Fibroblast of lung (primary cell): Measurements from ENCODE around the gene KIF13A. TPM values are rescaled to one million over a fixed set of nuclear protein-coding genes. Genes with fewer than 3 reads are reported as not detected.
"Not testable (repeated sequence)": the region's sequence is repeated elsewhere in the genome, so short reads cannot be mapped to it uniquely, and the experiment has no call there.

Experiments
- DNase-seq, 2 donors: peaks; one replicate each; pipeline versions ENCODE4 v3.0.0 to v3.0.0-alpha.2; 2010; ENCODE audit warnings: low read depth in 2 of 2
- H2AFZ ChIP-seq: 2 replicates; pipeline ENCODE4 v1.5.1; 2012; ENCODE audit warnings: low read length, control low read depth, inconsistent platforms
- H3K27ac ChIP-seq: 2 replicates; pipeline ENCODE4 v1.5.1; 2011; ENCODE audit warnings: low read length, control low read depth; ENCODE audit not compliant: insufficient read depth
- H3K27me3 ChIP-seq: 2 replicates; pipeline ENCODE4 v1.5.1; 2011; ENCODE audit warnings: mild to moderate bottlenecking, low read length; ENCODE audit not compliant: control insufficient read depth, insufficient read depth
- H3K36me3 ChIP-seq: 2 replicates; pipeline ENCODE4 v1.5.1; 2011; ENCODE audit warnings: low read length; ENCODE audit not compliant: control insufficient read depth, insufficient read depth
- H3K4me1 ChIP-seq: 2 replicates; pipeline ENCODE4 v1.5.1; 2011; ENCODE audit warnings: low read length; ENCODE audit not compliant: control insufficient read depth, insufficient read depth; ENCODE audit errors: extremely low read depth
- H3K4me2 ChIP-seq: 2 replicates; pipeline ENCODE4 v1.5.1; 2011; ENCODE audit warnings: low read length, control low read depth; ENCODE audit not compliant: insufficient read depth; ENCODE audit errors: extremely low read depth
- H3K4me3 ChIP-seq, 4 experiments: fragments of 200-600 bp in 1 of 4; sonication (generic) in 1 of 4; replicated peaks in 1 of 4; 2 replicates each; pipeline ENCODE4 v1.5.1; 2011 to 2016; ENCODE audit warnings: low read length in 4 of 4, low read depth in 3 of 4, mild to moderate bottlenecking in 3 of 4, control low read depth in 2 of 4, inconsistent platforms in 1 of 4, mixed read lengths in 1 of 4; ENCODE audit not compliant: insufficient read depth in 1 of 4; ENCODE audit errors: control extremely low read depth in 1 of 4
- H3K79me2 ChIP-seq: 2 replicates; pipeline ENCODE4 v1.5.1; 2012; ENCODE audit warnings: mild to moderate bottlenecking, low read length, inconsistent platforms; ENCODE audit not compliant: control insufficient read depth, insufficient read depth
- H3K9ac ChIP-seq: 2 replicates; pipeline ENCODE4 v1.5.1; 2011; ENCODE audit warnings: mild to moderate bottlenecking, low read length, control low read depth; ENCODE audit not compliant: insufficient read depth
- H3K9me3 ChIP-seq: 2 replicates; pipeline ENCODE4 v1.5.1; 2012; ENCODE audit warnings: low read depth, low read length; ENCODE audit not compliant: control insufficient read depth, insufficient read depth
- H4K20me1 ChIP-seq: 2 replicates; pipeline ENCODE4 v1.5.1; 2011; ENCODE audit warnings: low read length; ENCODE audit not compliant: control insufficient read depth, insufficient read depth; ENCODE audit errors: extremely low read depth
- EZH2 ChIP-seq: IDR thresholded peaks from 2 replicates; pipeline ENCODE4 v1.5.1; 2012; ENCODE audit warnings: low read length, control low read depth, mild to moderate bottlenecking; ENCODE audit errors: missing control alignments
- polyA plus RNA-seq, 2 donors: library from polyadenylated mRNA; depleted of rRNA in 1 of 2; stranded (reverse) in 1 of 2; unstranded in 1 of 2; fragments of >200 nt; gene quantifications; 2 replicates each; pipeline ENCODE4 v1.2.1, GENCODE V29; 2011 to 2012; ENCODE audit warnings: missing spikeins in 1 of 2
- total RNA-seq: library from RNA; depleted of rRNA; stranded (reverse); fragments of >200 nt; gene quantifications from 2 replicates; pipeline ENCODE4 v1.2.1, GENCODE V29; 2014
- TF ChIP-seq, protein P1 (sequence below), 2 donors: IDR thresholded peaks in 1 of 2; conservative IDR thresholded peaks in 1 of 2; 1 replicate in 1 of 2; 2 replicates in 1 of 2; pipeline ENCODE4 v1.5.1; 2011 to 2012; ENCODE audit warnings: low read length in 2 of 2, control low read depth in 1 of 2, inconsistent platforms in 1 of 2, low read depth in 1 of 2, mild to moderate bottlenecking in 1 of 2

KIF13A gene
- total and polyA plus RNA-seq, 2 donors (not counting 1 experiment from before 2014, with no cell fraction given), result 52.3 to 114 TPM

DNA sequence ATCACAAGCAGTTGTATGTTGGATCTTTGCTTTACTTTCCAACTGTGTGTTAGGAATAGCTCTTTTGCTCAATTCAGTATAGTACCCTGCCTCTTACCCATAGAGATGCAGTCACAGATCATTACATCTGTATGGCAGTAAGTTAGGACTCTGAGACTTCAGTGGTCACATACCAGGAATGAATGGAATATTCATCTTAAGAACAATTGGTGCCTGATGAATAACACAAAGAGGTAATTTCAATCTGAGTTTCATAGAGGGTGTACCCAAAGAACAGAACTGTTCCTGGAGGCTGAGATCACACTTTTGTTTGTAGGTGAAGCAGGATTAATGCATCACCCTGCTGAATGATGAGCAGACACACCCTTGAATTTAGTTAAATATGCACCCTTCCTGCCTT is 28.7 kb upstream of the KIF13A start:
- DNase-seq, result peak in 1 of 2 donors; percentile 40
- Histone ChIP-seq H3K79me2 (no peaks in the 10 kb centered on the region), H2AFZ (no peak overlapping the region), H3K4me1 (no peaks in the 10 kb centered on the region), H3K27me3 (no peaks in the 10 kb centered on the region), H3K4me3 (no peak overlapping the region), H3K9ac (no peak overlapping the region), H3K4me2 (no peak overlapping the region), H3K36me3 (no peaks in the 10 kb centered on the region), H3K27ac (no peak overlapping the region), H3K9me3 (no peaks in the 10 kb centered on the region), H4K20me1 (no peaks in the 10 kb centered on the region)
- TF ChIP-seq EZH2, result no peak
- TF ChIP-seq, protein P1, sequence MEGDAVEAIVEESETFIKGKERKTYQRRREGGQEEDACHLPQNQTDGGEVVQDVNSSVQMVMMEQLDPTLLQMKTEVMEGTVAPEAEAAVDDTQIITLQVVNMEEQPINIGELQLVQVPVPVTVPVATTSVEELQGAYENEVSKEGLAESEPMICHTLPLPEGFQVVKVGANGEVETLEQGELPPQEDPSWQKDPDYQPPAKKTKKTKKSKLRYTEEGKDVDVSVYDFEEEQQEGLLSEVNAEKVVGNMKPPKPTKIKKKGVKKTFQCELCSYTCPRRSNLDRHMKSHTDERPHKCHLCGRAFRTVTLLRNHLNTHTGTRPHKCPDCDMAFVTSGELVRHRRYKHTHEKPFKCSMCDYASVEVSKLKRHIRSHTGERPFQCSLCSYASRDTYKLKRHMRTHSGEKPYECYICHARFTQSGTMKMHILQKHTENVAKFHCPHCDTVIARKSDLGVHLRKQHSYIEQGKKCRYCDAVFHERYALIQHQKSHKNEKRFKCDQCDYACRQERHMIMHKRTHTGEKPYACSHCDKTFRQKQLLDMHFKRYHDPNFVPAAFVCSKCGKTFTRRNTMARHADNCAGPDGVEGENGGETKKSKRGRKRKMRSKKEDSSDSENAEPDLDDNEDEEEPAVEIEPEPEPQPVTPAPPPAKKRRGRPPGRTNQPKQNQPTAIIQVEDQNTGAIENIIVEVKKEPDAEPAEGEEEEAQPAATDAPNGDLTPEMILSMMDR (conservative IDR thresholded peaks at IDR 0.05 in 1 of 2, IDR thresholded peaks at IDR 0.05 in 1 of 2; ENCODE audit: low read depth in 1 of 2, low read length in 2 of 2), result no peak

DNA sequence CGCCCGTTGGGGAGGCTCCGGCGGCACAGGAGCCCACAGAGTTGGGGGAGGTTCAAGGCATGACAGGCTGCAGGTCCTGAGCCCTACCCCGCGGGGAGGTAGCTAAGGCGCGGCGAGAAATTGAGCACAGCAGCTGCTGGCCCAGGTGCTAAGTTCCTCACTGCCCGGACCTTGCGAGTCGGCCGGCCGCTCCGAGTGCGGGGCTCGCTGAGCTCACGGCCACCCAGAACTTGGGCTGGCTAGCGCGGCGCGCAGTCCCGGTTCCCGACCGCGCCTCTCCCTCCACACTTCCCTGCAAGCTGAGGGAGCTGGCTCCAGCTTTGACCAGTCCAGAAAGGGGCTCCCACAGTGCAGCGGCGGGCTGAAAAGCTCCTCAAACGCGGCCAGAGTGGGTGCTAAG is 23.9 kb upstream of the KIF13A start:
- Histone ChIP-seq H3K36me3 (no peaks in the 10 kb centered on the region), H3K4me3 (no peak overlapping the region), H3K9me3 (no peaks in the 10 kb centered on the region), H3K27me3 (no peaks in the 10 kb centered on the region), H3K9ac (no peak overlapping the region), H2AFZ (no peak overlapping the region), H3K4me2 (no peak overlapping the region), H3K79me2 (no peaks in the 10 kb centered on the region), H3K27ac (no peak overlapping the region), H4K20me1 (no peaks in the 10 kb centered on the region), H3K4me1 (no peaks in the 10 kb centered on the region)
- TF ChIP-seq, protein P1 (conservative IDR thresholded peaks at IDR 0.05 in 1 of 2, IDR thresholded peaks at IDR 0.05 in 1 of 2; ENCODE audit: low read depth in 1 of 2, low read length in 2 of 2), result no peak
- no peak for TF ChIP-seq EZH2
- no peak for DNase-seq

DNA sequence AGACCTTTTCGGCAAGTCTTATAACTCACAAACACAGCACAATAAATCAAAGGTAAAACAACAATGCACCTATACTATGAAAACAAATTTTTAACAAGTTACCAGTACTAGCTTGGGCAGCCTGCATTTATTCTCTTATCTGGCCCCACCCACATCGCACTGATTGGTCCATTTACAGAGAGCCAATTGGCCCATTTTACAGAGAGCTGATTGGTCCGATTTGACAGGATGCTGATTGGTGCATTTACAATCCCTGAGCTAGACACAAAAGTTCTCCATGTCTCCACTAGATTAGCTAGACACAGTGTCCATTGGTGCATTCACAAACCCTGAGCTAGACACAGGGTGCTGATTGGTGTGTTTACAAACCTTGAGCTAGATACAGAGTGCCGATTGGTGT is 23.1 kb upstream of the KIF13A start:
- not testable (repeated sequence) for H3K27me3 ChIP-seq, H3K4me2 ChIP-seq, H3K4me3 ChIP-seq, H4K20me1 ChIP-seq, H3K27ac ChIP-seq, DNase-seq, H2AFZ ChIP-seq, H3K9me3 ChIP-seq, H3K36me3 ChIP-seq, H3K79me2 ChIP-seq, H3K4me1 ChIP-seq, H3K9ac ChIP-seq
